Measurements from ENCODE around the gene IGFALS.
"Not testable (repeated sequence)": the region's sequence is repeated elsewhere in the genome, so short reads cannot be mapped to it uniquely, and the experiment has no call there.

IGFALS gene

DNA sequence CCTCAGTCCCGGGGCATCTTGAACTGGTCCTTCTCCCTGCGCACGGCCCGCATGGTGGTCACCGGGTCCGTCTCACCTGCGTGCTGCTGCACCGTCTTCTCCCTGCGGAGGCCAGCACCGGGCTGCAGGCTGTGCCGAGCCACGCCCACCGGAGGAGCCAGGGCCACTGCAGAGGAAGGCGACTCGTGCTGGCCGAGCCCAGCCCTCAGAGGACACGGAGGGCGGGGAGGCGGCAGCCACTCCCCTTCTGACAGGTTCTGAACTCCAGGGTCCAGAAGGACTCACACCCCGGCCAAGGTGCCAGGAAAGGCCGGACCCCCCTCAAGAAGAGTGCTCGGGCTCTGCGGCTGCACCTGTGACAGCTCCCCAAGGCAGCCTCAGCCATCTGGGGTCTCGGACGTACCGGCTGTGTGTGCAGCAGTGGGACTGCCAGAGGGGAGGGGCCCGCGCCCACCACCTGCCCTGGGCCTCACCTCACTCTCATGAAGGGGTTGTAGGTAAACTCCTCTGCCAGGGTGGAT is 15.8 kb upstream of the IGFALS start:
- no peak for DNase-seq (ENCODE audit: insufficient read length, low spot score)
- no peak for FAIRE-seq
- TF ChIP-seq POLR2A (IDR thresholded peaks at IDR 0.05; ENCODE audit: low read depth, low read length) = no peak

GRCh38 chr16:1808691-1809090 is 15.2 kb upstream of the IGFALS start:
- DNase-seq (ENCODE audit: insufficient read length, low spot score) (no peak), FAIRE-seq (no peak)
- no peak for TF ChIP-seq POLR2A (IDR thresholded peaks at IDR 0.05; ENCODE audit: low read depth, low read length)

DNA sequence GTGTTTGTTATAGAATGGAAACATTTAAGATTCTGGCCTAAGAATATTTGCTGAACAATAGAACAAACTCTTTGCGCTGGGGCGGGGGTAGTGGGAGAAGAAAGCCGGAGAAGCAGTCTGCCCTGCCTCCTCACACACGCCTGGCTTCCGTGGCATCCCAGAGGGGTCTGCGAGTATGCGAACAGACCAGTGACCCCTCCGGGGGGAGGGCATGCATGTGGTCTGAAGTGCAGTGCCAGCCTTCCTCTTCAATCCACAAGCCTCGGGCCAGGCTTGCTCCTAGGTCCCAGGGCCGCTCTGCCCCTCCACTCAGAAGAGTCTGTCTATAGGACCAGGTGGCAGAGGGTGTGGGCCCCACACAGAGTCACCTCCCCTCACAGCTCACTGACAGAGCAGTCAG is 14.1 kb upstream of the IGFALS start:
- no peak for TF ChIP-seq POLR2A (IDR thresholded peaks at IDR 0.05; ENCODE audit: low read depth, low read length)
- no peak for DNase-seq (ENCODE audit: insufficient read length, low spot score)
- no peak for FAIRE-seq

GRCh38 chr16:1800701-1801100 is 7.2 kb upstream of the IGFALS start:
- FAIRE-seq (no peak), DNase-seq (ENCODE audit: insufficient read length, low spot score) (no peak)
- no peak for TF ChIP-seq POLR2A (IDR thresholded peaks at IDR 0.05; ENCODE audit: low read depth, low read length)

DNA sequence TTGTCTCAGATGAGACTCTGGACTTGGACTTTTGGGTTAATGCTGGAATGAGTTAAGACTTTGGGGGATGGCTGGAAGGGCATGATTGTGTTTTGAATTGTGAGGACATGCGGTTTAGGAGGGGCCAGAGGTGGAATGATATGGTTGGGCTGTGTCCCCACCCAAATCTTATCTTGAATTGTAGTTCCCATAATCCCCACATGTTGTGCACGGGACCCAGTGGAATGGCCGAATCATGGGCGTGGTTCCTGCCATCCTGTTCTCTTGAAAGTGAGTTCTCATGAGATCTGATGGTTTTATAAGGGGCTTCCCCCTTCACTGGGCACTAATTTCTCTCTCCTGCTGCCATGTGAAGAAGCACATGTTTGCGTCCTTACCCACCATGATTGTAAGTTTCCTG is 5.8 kb upstream of the IGFALS start:
- not testable (repeated sequence) for FAIRE-seq

DNA sequence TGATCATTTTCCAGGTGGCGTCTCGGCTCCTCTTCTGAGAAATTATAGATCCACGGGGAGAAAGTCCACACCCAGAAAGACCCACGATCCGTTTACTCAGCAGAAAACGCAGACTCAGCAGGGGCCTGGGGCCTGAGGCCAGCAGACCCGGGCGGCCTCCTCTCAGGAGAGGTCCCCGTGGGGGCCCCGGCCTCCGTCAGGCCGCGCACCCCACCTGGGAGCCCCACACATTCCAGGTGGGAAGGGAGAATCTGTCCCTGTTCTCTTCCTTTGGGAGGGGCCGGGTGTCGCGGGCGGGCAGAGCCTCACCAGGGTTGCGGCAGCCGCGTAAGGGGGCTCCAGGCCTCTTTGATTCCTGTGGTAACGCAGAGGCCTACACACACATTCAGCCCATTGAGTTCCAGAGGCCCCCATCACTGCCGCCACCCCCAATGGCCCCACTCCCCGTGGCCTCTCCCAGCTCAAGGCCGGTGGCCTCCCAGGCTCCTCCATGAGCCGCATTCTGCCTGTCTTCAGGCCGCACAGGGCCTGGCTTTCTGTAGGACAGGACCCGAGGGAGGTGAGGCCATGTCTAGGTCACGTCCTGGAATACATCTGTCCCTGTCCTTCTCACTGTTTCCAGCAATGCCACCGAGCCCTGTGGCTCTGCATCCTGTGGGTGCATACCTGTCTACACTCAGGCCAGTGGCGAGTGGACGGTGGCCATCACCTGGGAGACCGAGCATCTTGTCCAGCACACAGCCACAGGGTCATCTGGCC is 1.6 kb upstream of the IGFALS start:
- DNase-seq (ENCODE audit: insufficient read length, low spot score) (no peak), FAIRE-seq (no peak)
- no peak for TF ChIP-seq POLR2A (IDR thresholded peaks at IDR 0.05; ENCODE audit: low read depth, low read length)

More for the DNA sequence above, 5.8 kb upstream of the IGFALS start:
- not testable (repeated sequence) for DNase-seq (ENCODE audit: insufficient read length, low spot score)

- TF ChIP-seq POLR2A (IDR thresholded peaks at IDR 0.05; ENCODE audit: low read depth, low read length) = no peak
- DNase-seq (ENCODE audit: insufficient read length, low spot score) (no peak), FAIRE-seq (no peak)
These were observed 841 bp upstream of the IGFALS start for GRCh38 chr16:1794221-1794871.

DNA sequence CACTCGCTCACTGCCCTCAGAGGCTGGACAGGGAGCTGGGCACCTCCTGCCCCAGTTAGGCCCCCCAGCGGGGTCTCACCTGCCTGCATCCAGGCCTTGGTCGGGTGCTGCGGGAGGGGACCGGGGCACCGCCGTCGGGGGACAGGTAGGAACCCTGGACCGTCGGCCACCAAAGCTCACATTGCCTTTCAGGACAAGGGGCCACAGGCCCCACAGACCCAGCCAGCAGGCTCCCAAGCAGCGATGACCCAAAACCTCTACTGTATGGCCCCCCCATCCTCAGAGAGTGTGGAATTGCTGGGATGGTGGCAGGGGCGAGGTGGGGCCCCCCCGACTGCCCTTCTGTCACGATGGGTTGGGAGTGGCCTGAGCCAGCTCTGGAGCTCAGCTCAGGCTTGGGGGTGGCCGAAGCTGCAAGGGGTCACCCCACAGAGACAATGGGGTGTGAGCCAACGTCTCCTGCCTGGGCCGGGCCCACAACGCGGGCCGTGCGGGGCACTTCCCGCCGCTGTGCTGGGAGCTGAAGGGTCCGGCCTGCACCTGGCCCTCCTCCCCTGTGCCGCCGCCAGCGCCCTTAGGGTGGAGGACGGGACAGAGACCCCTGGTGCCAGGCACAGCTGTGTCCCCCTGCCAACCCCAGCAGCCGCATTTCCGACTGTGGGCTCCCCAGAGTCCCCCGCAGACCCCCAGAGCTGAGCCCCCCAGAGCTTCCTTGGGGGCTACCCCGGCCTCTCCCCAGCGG is 498 bp downstream of the IGFALS start:
- no peak for TF ChIP-seq POLR2A (IDR thresholded peaks at IDR 0.05; ENCODE audit: low read depth, low read length)
- DNase-seq (ENCODE audit: insufficient read length, low spot score) (no peak), FAIRE-seq (no peak)

- TF ChIP-seq POLR2A (IDR thresholded peaks at IDR 0.05; ENCODE audit: low read depth, low read length) = no peak
- no peak for DNase-seq (ENCODE audit: insufficient read length, low spot score)
- FAIRE-seq = no peak
These were observed 1.3 kb downstream of the IGFALS start for GRCh38 chr16:1791943-1792812.

GRCh38 chr16:1791256-1791942 is 2.1 kb downstream of the IGFALS start:
- TF ChIP-seq POLR2A (IDR thresholded peaks at IDR 0.05; ENCODE audit: low read depth, low read length) = no peak
- DNase-seq (ENCODE audit: insufficient read length, low spot score) (no peak), FAIRE-seq (no peak)

GRCh38 chr16:1790611-1791255 is 2.8 kb downstream of the IGFALS start:
- no peak for DNase-seq (ENCODE audit: insufficient read length, low spot score)
- no peak for FAIRE-seq

DNA sequence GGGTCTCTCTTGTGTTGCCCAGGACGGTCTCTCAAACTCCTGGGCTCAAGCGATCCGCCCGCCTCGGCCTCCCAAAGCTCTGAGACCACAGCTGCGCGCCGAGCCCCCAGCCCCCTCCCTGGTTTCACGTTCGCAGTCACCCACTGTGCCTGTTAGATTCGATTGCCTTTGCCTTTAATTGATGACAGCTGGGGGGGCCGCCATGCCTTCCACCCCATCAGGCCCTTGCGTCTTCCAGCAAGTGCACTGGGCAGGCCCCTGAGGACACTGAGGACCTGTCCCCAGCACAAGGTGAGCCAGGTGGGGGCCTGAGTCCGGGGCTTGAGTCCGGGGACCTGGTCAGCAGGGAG is 3.3 kb downstream of the IGFALS start:
- no peak for TF ChIP-seq POLR2A (IDR thresholded peaks at IDR 0.05; ENCODE audit: low read depth, low read length)
- DNase-seq (ENCODE audit: insufficient read length, low spot score) (no peak), FAIRE-seq (no peak)

More at GRCh38 chr16:1790611-1791255, 2.8 kb downstream of the IGFALS start:
- TF ChIP-seq POLR2A (IDR thresholded peaks at IDR 0.05; ENCODE audit: low read depth, low read length) = no peak

All from H54 (cell line).